Natural killer cell (primary cell): ENCODE data around the gene APIP. TPM values are rescaled to one million over a fixed set of nuclear protein-coding genes. Genes with fewer than 3 reads are reported as not detected.
A peak's percentile ranks its signal among the peaks of the same experiment; 100 is the strongest.

ENCODE experiments used
- ATAC-seq, 3 donors: fragments of 150-1000 bp in 2 of 3; fragments of 200-7000 bp in 1 of 3; cut with Tn5 transposase; 1 replicate in 1 of 3; 2 replicates in 2 of 3; pipeline ENCODE4 v1.10.0; 2021; ENCODE audit warnings: mild to moderate bottlenecking in 2 of 3, moderate library complexity in 2 of 3
- DNase-seq, 2 donors: peaks; one replicate each; pipeline versions ENCODE4 v3.0.0 to v3.0.0-alpha.2; 2013 to 2021; ENCODE audit warnings: mixed read lengths in 1 of 2
- H3K27ac ChIP-seq: one replicate; pipeline ENCODE4 v1.5.1; 2013; ENCODE audit warnings: mild to moderate bottlenecking, low read length
- H3K27me3 ChIP-seq: one replicate; pipeline ENCODE4 v1.6.1; 2013; ENCODE audit warnings: low read length; ENCODE audit not compliant: control insufficient read depth, insufficient read depth
- H3K36me3 ChIP-seq: one replicate; pipeline ENCODE4 v1.6.1; 2013; ENCODE audit warnings: low read length; ENCODE audit not compliant: control insufficient read depth, insufficient read depth
- H3K4me1 ChIP-seq: one replicate; pipeline ENCODE4 v1.6.1; 2013; ENCODE audit warnings: low read length; ENCODE audit not compliant: control insufficient read depth, insufficient read depth
- H3K4me3 ChIP-seq: one replicate; pipeline ENCODE4 v1.5.1; 2013; ENCODE audit warnings: low read length
- H3K9me3 ChIP-seq: one replicate; pipeline ENCODE4 v1.6.1; 2013; ENCODE audit warnings: low read length; ENCODE audit not compliant: control insufficient read depth, insufficient read depth
- H3K27ac Mint-ChIP-seq, 2 donors: one replicate each; pipeline ENCODE4 v1.8.0; 2022; ENCODE audit warnings: mild to moderate bottlenecking in 2 of 2, mixed read lengths in 2 of 2, moderate library complexity in 1 of 2
- H3K27me3 Mint-ChIP-seq, 2 donors: one replicate each; pipeline ENCODE4 v1.8.0; 2022; ENCODE audit warnings: low read depth in 2 of 2, mixed read lengths in 2 of 2
- H3K36me3 Mint-ChIP-seq: one replicate; pipeline ENCODE4 v1.8.0; 2022; ENCODE audit warnings: mixed read lengths
- H3K4me1 Mint-ChIP-seq, 2 donors: one replicate each; pipeline ENCODE4 v1.8.0; 2022; ENCODE audit warnings: mixed read lengths in 2 of 2
- H3K4me3 Mint-ChIP-seq: one replicate; pipeline ENCODE4 v1.8.0; 2022; ENCODE audit warnings: mild to moderate bottlenecking, moderate library complexity, mixed read lengths
- H3K9me3 Mint-ChIP-seq, 2 donors: one replicate each; pipeline ENCODE4 v1.8.0; 2022; ENCODE audit warnings: mixed read lengths in 2 of 2
- CTCF ChIP-seq: fragments of 200-600 bp; IDR thresholded peaks from one replicate; pipeline ENCODE4 v1.8.0; 2022; ENCODE audit warnings: antibody characterized with exemption
- WGBS: methylation state at CpG from one replicate; pipeline ENCODE4 v1.1.7; 2013; ENCODE audit warnings: missing lambda C conversion rate; ENCODE audit not compliant: insufficient coverage; 5-methylcytosine and 5-hydroxymethylcytosine counted together
- intact Hi-C: fragments of 100-400 bp; cut with micrococcal nuclease; formaldehyde crosslinking; loops from one replicate; pipeline ENCODE4 v1.14.2; 2022
- total RNA-seq, 4 donors: library from RNA; stranded (reverse); fragments of 120-200 nt in 1 of 4; gene quantifications; one replicate each; pipeline versions ENCODE4 v1.2.3 to v1.2.4, GENCODE V29; 2013 to 2022

The APIP gene
- total RNA-seq, 3 donors from 2014 or later (not counting 1 experiment from before 2014, with no cell fraction given): 6.6 to 9.4 (median 8.1) TPM

GRCh38 chr11:34843271-34843670 is 72.9 kb downstream of the APIP start:
- DNase-seq: no peak
- ATAC-seq: no peak
- intact Hi-C loops: no loop called here
- peaks cover 7 to 39% of the 10 kb centered on the region in 2 donors for H3K27me3 Mint-ChIP-seq
- H3K27ac ChIP-seq: no peak overlapping the region
- H3K4me3 Mint-ChIP-seq: no peak overlapping the region
- no peaks in the 10 kb centered on the region for H3K4me1 Mint-ChIP-seq
- no peak overlapping the region for H3K27ac Mint-ChIP-seq
- no peak for TF ChIP-seq CTCF
- H3K27me3 ChIP-seq: no peaks in the 10 kb centered on the region
- H3K4me1 ChIP-seq: no peaks in the 10 kb centered on the region
- no peaks in the 10 kb centered on the region for H3K9me3 ChIP-seq
- H3K36me3 Mint-ChIP-seq: no peaks in the 10 kb centered on the region
- H3K36me3 ChIP-seq: no peaks in the 10 kb centered on the region
- no peaks in the 10 kb centered on the region for H3K9me3 Mint-ChIP-seq
- H3K4me3 ChIP-seq: no peak overlapping the region

GRCh38 chr11:34840736-34841386 is 75.3 kb downstream of the APIP start:
- Histone ChIP-seq H3K4me1 (no peaks in the 10 kb centered on the region), H3K4me3 (no peak overlapping the region), H3K27me3 (no peaks in the 10 kb centered on the region), H3K9me3 (no peaks in the 10 kb centered on the region), H3K36me3 (no peaks in the 10 kb centered on the region), H3K27ac (no peak overlapping the region)
- DNase-seq: peak in 1 of 2 donors; percentile 49
- no peaks in the 10 kb centered on the region for H3K36me3 Mint-ChIP-seq
- no peaks in the 10 kb centered on the region for H3K4me1 Mint-ChIP-seq
- intact Hi-C loops: loop anchor here (1.0 to 2.0 kb wide), 2 partner anchors 255 to 552 kb away; no protein-coding TSS in a partner anchor
- peaks cover 13 to 43% of the 10 kb centered on the region in 2 donors for H3K27me3 Mint-ChIP-seq
- H3K27ac Mint-ChIP-seq: no peak overlapping the region
- peak; percentile 58 to 86 (median 64) for ATAC-seq
- peak; percentile 62 for TF ChIP-seq CTCF
- no peak overlapping the region for H3K4me3 Mint-ChIP-seq
- H3K9me3 Mint-ChIP-seq: no peaks in the 10 kb centered on the region
- 44% methylated on average over 4 of the region's 4 CpGs for WGBS

GRCh38 chr11:34839969-34840368 is 76.2 kb downstream of the APIP start:
- no peaks in the 10 kb centered on the region for H3K4me1 Mint-ChIP-seq
- peaks cover 17 to 43% of the 10 kb centered on the region in 2 donors for H3K27me3 Mint-ChIP-seq
- no peaks in the 10 kb centered on the region for H3K36me3 Mint-ChIP-seq
- DNase-seq (no peak), ATAC-seq (no peak)
- no peak overlapping the region for H3K4me3 ChIP-seq
- no peaks in the 10 kb centered on the region for H3K4me1 ChIP-seq
- H3K9me3 ChIP-seq: no peaks in the 10 kb centered on the region
- 100% methylated on average over 2 of the region's 2 CpGs for WGBS
- no peak overlapping the region for H3K27ac ChIP-seq
- no peak for TF ChIP-seq CTCF
- no peak overlapping the region for H3K27ac Mint-ChIP-seq
- no peaks in the 10 kb centered on the region for H3K27me3 ChIP-seq
- H3K4me3 Mint-ChIP-seq: no peak overlapping the region
- H3K36me3 ChIP-seq: no peaks in the 10 kb centered on the region
- H3K9me3 Mint-ChIP-seq: no peaks in the 10 kb centered on the region
- intact Hi-C loops: loop anchor here (1.0 to 2.0 kb wide), 2 partner anchors 254 to 553 kb away; no protein-coding TSS in a partner anchor
